ENCODE results near the gene FAM50A. TPM values are rescaled to one million over a fixed set of nuclear protein-coding genes. Genes with fewer than 3 reads are reported as not detected.

Gene FAM50A
- total and polyA plus RNA-seq, 4 donors, result 10.9 to 25.1 (median 14.0) TPM

- no peaks in the 10 kb centered on the region for H3K27me3 ChIP-seq (ENCODE audit: control insufficient read depth in 4 of 4, insufficient read depth in 4 of 4, low read length in 3 of 4)
- TF ChIP-seq SP1 (IDR thresholded peaks at IDR 0.05), result no peak
- no peak for TF ChIP-seq GABPA (IDR thresholded peaks at IDR 0.05 in 1 of 2, conservative IDR thresholded peaks at IDR 0.05 in 1 of 2)
- no peak for TF ChIP-seq RXRA (IDR thresholded peaks at IDR 0.05)
- no peak for TF ChIP-seq HNF4A (conservative IDR thresholded peaks at IDR 0.05)
- TF ChIP-seq REST (IDR thresholded peaks at IDR 0.05), result no peak
- TF ChIP-seq, protein P1, sequence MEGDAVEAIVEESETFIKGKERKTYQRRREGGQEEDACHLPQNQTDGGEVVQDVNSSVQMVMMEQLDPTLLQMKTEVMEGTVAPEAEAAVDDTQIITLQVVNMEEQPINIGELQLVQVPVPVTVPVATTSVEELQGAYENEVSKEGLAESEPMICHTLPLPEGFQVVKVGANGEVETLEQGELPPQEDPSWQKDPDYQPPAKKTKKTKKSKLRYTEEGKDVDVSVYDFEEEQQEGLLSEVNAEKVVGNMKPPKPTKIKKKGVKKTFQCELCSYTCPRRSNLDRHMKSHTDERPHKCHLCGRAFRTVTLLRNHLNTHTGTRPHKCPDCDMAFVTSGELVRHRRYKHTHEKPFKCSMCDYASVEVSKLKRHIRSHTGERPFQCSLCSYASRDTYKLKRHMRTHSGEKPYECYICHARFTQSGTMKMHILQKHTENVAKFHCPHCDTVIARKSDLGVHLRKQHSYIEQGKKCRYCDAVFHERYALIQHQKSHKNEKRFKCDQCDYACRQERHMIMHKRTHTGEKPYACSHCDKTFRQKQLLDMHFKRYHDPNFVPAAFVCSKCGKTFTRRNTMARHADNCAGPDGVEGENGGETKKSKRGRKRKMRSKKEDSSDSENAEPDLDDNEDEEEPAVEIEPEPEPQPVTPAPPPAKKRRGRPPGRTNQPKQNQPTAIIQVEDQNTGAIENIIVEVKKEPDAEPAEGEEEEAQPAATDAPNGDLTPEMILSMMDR (IDR thresholded peaks at IDR 0.05; ENCODE audit: low read depth, low read length, missing input control), result no peak
- TF ChIP-seq NR2F2 (IDR thresholded peaks at IDR 0.05), result no peak
- TF ChIP-seq, protein P2, sequence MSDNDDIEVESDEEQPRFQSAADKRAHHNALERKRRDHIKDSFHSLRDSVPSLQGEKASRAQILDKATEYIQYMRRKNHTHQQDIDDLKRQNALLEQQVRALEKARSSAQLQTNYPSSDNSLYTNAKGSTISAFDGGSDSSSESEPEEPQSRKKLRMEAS (IDR thresholded peaks at IDR 0.05), result no peak
- TF ChIP-seq FOXA2 (IDR thresholded peaks at IDR 0.05), result no peak
- TF ChIP-seq EGR1 (IDR thresholded peaks at IDR 0.05; ENCODE audit: low read depth in 2 of 2), result no peak
- no peak for TF ChIP-seq ZBTB33 (IDR thresholded peaks at IDR 0.05)
- TF ChIP-seq FOXA1 (IDR thresholded peaks at IDR 0.05), result no peak
- TF ChIP-seq, protein P3, sequence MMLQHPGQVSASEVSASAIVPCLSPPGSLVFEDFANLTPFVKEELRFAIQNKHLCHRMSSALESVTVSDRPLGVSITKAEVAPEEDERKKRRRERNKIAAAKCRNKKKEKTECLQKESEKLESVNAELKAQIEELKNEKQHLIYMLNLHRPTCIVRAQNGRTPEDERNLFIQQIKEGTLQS (IDR thresholded peaks at IDR 0.05), result no peak
- no peak for TF ChIP-seq TAF1 (conservative IDR thresholded peaks at IDR 0.05)
- TF ChIP-seq YY1 (IDR thresholded peaks at IDR 0.05), result no peak
- H3K4me1 ChIP-seq (ENCODE audit: control insufficient read depth in 4 of 4, insufficient read depth in 4 of 4, low read length in 3 of 4), result peaks cover 4 to 18% (median 5%) of the 10 kb centered on the region in 4 donors
- H3K9ac ChIP-seq (ENCODE audit: low read depth in 1 of 2, low read length in 2 of 2), result no peak overlapping the region
- no peak for DNase-seq (ENCODE audit: low spot score)
- no peak overlapping the region for H3K27ac ChIP-seq (ENCODE audit: low read depth in 1 of 2, low read length in 2 of 2)
- H3K9me3 ChIP-seq (ENCODE audit: control insufficient read depth in 4 of 4, low read length in 3 of 4), result no peaks in the 10 kb centered on the region
- no peak overlapping the region for H3K4me3 ChIP-seq (ENCODE audit: low read depth in 1 of 3, low read length in 3 of 3)
- 91% methylated on average over 2 of the region's 2 CpGs for whole genome bisulfite sequencing
- peaks cover 3 to 8% (median 5%) of the 10 kb centered on the region in 4 donors for H3K36me3 ChIP-seq (ENCODE audit: control insufficient read depth in 4 of 4, insufficient read depth in 3 of 4, low read depth in 1 of 4, low read length in 3 of 4)
Measured at GRCh38 chrX:154429711-154430110, 14.2 kb upstream of the FAM50A start.

DNA sequence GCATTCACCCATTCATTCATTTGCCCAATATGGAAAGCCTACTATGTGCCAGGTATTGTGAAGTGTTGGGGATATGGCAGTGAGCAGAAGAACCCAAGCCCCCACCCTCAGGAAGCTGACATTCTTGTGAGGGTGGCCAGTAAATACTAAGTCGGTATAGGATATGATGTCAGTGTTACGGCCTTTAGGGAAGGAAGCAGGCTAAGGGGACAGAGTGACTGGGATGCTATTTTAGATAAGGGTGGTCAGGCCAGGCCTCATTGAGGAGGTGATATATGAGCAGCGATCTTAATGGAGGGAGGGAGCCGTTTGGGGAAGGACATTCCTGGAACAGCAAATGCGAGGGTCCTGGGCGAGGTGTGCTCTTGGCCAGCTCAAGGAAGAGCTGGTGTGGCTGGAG, 13.5 kb upstream of the FAM50A start:
- no peak overlapping the region for H3K4me3 ChIP-seq (ENCODE audit: low read depth in 1 of 3, low read length in 3 of 3)

More for the DNA sequence above, 13.5 kb upstream of the FAM50A start:
- DNase-seq (ENCODE audit: low spot score), result no peak
- peak overlapping the region in 1 of 2 donors; percentile 18 for H3K27ac ChIP-seq (ENCODE audit: low read depth in 1 of 2, low read length in 2 of 2)
- H3K4me1 ChIP-seq (ENCODE audit: control insufficient read depth in 4 of 4, insufficient read depth in 4 of 4, low read length in 3 of 4), result peaks cover 4 to 18% (median 5%) of the 10 kb centered on the region in 4 donors
- no peaks in the 10 kb centered on the region for H3K27me3 ChIP-seq (ENCODE audit: control insufficient read depth in 4 of 4, insufficient read depth in 4 of 4, low read length in 3 of 4)
- WGBS, result 72% methylated on average over 6 of the region's 6 CpGs
- H3K9ac ChIP-seq (ENCODE audit: low read depth in 1 of 2, low read length in 2 of 2), result no peak overlapping the region
- TF ChIP-seq, protein P2 (IDR thresholded peaks at IDR 0.05), result no peak
- peaks cover 3 to 10% (median 5%) of the 10 kb centered on the region in 4 donors for H3K36me3 ChIP-seq (ENCODE audit: control insufficient read depth in 4 of 4, insufficient read depth in 3 of 4, low read depth in 1 of 4, low read length in 3 of 4)
- H3K9me3 ChIP-seq (ENCODE audit: control insufficient read depth in 4 of 4, low read length in 3 of 4), result no peaks in the 10 kb centered on the region

Data from liver (tissue), 9 donors.